ENCODE measurements around the gene TSPOAP1.

GRCh38 chr17:58358408-58359172 lies 30.0 kb upstream of the TSPOAP1 start:
- TF ChIP-seq, protein P1, sequence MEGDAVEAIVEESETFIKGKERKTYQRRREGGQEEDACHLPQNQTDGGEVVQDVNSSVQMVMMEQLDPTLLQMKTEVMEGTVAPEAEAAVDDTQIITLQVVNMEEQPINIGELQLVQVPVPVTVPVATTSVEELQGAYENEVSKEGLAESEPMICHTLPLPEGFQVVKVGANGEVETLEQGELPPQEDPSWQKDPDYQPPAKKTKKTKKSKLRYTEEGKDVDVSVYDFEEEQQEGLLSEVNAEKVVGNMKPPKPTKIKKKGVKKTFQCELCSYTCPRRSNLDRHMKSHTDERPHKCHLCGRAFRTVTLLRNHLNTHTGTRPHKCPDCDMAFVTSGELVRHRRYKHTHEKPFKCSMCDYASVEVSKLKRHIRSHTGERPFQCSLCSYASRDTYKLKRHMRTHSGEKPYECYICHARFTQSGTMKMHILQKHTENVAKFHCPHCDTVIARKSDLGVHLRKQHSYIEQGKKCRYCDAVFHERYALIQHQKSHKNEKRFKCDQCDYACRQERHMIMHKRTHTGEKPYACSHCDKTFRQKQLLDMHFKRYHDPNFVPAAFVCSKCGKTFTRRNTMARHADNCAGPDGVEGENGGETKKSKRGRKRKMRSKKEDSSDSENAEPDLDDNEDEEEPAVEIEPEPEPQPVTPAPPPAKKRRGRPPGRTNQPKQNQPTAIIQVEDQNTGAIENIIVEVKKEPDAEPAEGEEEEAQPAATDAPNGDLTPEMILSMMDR (IDR thresholded peaks at IDR 0.05), result no peak
- TF ChIP-seq POLR2A (IDR thresholded peaks at IDR 0.05), result no peak
